GM19397 (cell line): ENCODE results near the gene LCE2D.
"Not testable (repeated sequence)": the region's sequence is repeated elsewhere in the genome, so short reads cannot be mapped to it uniquely, and the experiment has no call there.

Experiments
- ATAC-seq: cut with Tn5 transposase; IDR thresholded peaks from one replicate; pipeline ENCODE4 v1.9.1; 2021; ENCODE audit warnings: mild to moderate bottlenecking, moderate library complexity; ENCODE audit not compliant: unreplicated experiment

Gene LCE2D, protein sequence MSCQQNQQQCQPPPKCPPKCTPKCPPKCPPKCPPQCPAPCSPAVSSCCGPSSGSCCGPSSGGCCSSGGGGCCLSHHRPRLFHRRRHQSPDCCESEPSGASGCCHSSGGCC

DNA sequence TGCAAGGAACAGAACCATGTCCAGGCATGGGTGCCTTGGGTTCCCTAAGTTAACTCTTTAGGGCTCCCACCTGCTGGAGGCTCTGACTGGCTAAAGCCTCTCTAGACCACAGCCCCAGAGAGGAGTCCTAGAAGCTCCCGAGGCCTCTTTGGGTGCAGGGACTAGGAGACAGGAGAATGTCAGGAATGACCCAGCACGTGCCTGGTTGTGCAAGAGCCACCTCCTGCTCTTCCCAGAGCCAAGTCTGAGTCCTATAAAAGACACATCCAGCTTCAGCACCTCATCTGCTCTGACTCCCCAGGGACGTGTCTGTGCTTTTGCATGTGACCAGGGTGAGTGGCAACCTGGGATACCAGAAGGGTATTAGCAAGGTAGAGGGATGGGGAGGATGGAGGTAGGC lies at the start of gene LCE2D:
Gene LCE2D, plus strand, starts transcription at position 283 of the 400 bp plus-strand sequence. CDS start 726 bp downstream, outside the sequence.
- ATAC-seq = no peak

DNA sequence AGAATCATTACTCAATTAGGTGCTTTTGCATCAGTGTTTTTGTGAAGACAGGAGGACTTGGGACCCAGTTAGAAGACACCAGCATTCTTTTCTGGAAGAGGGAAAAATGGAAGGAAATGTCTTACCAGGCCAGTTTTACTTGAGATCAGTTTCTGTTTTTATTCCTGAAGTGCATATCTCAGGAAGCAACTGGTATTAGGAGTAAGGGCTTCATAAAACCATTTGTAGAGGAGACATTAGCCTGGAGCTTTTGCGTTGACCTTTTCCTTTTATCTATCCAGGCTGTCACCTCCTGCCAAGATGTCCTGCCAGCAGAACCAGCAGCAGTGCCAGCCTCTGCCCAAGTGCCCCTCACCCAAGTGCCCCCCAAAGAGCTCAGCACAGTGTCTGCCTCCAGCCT lies 49.7 kb upstream of the LCE2D start, which contains the start of gene LCE3B:
Gene LCE3B, plus strand, starts transcription at position 301 of the 400 bp plus-strand sequence. Its CDS starts 0 bp downstream, at position 301.
- ATAC-seq = no peak

DNA sequence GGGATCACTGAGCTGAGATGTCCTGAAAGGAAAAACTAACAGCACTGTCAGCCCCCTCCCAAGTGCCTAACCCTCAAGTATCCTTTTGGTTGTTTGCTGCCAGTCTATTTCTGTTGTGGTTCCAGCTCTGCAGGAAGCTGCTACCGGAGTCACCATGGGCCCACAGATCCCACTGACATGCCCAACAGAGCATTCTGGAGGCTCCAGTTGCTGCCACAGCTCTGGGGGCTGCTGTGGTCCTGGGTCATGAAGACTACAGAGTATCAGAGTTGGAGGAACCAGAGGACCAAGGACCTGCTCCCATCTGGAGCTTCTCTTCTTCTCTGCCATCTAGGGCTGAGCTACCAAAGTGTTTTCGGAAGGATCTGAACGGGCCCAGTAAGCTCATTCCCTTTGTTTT lies 41.2 kb upstream of the LCE2D start:
- ATAC-seq = no peak

DNA sequence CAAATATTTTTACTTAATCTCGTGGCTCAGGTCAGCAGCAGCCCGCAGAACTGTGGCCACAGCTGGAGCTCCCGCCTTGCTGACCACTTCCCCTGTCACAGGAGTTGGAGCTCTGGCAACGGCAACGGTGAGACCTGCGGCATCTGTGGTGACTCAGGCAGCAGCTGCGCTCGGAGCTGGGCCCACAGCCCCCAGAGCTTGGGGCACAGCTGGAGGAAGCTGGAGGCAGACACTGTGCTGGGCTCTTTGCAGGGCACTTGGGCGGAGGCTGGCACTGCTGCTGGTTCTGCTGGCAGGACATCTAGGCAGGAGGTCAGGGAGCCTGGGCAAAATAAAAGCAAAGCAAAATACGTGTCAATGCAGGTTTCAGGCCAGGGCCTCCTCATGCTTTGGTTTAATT lies 40.4 kb upstream of the LCE2D start, which contains the start of gene LCE3A:
Gene LCE3A, minus strand, starts transcription at position 301 of the 400 bp plus-strand sequence. Its CDS starts 0 bp downstream, at position 301.
- ATAC-seq = no peak

DNA sequence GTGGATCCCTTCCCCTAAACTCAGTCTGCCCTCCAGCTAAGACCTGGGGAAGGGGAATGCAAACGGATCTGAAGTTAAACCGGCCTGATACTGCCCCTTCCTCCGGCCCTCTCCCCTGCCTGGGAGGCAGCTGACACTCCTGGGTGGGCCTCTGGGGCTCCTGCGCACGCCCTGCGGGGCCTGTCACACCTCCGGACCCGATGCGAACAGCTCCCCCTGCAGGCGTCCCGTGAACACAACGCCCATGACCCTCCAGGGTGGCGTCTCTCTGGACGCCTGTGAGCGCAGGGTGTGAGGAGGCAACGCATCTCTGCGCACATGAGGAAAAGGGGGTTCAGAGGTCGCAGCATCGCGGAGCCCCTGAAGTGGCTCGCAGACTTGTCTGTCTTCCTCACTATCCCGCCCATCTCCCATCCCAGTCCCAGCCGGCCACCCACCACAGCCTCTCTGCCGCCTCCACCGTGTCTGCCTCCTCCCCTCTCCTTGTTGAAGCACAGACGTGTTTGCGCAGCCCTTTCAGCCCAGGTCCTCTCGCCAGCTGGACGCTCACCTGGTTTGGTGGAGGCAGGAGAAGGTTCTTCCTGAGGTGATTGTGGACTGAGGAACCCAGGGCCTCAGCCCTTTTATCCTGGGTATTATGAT lies 39.9 kb upstream of the LCE2D start:
- no peak for ATAC-seq

DNA sequence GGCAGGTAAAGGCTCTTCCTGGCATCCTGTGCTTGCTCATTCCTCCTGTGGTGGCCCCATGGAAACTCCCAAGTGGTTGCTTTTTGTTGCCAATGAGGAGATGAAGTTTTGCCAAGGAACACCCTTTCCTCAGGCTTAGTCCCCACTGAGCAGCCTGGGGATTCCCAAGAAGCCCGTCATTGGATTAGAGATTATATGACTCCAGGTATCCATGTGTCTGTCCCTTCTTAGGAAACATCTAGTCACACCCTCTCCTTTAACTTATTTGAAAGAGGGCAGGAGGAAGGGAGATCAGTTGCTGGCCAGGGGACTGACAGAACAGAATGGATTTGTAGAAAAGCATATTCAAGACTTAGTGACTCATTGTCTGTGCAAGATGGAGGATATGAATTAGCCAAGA lies 36.4 kb upstream of the LCE2D start:
- no peak for ATAC-seq

DNA sequence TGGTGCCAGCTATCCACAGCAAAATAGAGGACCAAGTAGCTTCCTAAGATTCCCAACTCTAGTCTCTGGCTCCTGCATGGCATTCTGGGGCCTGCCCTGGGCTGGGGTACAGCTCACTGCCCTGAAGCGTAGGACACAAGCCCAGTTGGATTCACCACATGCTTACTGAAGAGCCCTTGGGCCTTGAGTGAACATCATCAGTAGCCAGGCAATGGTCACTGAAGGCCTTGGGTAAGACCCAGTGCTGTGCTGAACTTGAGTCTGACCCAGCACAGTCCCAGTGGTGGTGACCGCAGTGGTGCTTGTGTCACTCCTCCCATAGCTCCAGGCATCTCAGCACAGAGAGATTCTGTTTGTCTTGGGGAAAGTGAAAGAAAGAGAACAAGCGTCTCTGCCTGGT lies 32.6 kb upstream of the LCE2D start:
- ATAC-seq = no peak

DNA sequence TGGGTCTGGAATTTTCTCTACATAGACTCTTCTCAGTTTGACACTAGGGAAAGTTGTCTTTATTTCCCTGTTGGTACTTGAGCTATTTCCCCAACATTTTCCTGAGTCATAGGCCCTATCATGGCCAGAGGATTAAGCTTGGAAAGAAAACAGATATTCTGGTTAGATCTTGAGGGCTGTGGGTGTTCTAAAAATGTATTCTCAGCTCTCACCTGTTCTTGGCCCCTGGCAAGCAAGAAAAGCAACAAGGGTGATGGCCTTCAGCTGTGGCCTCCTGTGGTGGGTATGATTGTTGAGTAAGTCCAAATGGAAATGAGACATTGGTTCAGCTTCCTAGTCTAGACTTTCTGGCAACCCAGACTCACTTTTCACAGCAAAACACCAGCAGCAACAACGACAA lies 22.8 kb upstream of the LCE2D start:
- no peak for ATAC-seq

DNA sequence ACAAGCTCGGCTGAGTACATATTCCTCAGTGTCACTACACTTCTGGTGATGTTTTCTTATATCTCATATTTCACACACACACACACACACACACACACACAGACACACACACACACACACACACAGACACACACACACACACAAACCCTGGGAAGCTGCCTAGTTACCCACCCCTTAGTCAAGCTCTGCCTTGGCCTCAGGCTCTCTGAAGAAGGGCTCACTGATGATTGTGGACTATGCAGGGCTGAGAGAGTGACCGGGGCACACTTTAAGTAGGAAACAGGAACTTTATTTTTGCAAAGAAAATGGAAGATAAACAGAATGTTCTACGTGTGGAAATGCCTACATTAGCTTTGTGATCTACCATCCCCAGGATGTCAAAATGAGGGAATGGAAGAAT lies 19.2 kb upstream of the LCE2D start:
- no peak for ATAC-seq

DNA sequence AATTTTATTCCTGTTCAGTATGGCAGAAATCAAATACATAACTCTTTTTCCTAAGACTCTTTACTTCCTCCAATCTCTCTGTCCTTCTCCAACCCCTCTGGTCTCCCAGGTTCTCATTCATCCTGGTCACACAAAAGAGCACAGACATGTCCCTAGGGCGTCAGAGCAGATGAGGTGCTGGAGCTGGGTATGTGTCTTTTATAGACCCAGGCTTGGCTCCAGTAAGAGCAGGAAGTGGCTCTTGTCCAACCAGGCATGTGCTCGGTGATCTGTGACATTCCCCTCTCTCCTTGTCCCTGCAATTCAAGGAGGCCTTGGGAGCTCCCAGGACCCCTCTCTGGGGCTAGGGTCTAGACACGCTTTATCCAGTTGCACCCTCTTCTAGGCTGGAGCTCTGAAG lies 18.0 kb upstream of the LCE2D start:
- no peak for ATAC-seq

DNA sequence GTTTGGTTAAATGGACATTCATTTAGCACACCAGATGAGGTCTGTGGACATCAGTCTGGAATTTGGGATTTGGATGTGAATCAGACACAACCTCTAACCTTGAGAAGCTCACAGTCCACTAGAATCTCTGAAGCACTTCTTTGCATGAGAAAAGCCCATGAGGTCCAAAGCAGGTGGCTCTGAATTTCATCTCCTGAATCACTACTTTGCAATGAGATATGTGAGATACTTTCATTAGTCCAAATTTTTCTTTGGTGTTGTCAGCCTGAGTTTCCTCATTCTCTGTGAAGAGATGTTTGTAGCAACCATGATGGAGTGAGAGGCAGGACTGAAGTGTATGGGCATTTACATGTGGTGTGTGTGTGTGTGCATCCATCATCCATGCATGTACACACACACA lies 16.5 kb upstream of the LCE2D start:
- no peak for ATAC-seq

DNA sequence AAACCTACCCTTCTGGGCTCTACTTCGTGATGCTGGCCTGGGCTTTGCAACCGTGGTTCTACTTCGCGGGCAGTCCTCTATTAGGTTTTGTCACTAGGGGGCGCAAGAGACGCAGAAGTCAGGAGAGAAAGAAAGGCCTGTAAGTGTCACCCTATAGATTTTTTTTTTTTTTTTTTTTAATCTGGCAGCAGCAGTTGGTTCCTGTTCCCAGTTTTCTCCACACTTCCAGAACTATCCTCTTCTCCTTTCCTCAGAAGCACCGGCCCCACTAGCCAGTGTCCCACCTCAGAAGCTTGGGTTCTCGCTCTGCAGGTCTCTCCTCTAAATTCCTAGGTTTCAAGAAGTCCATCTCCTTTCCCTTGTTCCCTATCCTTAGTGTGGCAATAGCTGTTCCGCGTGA lies 9.1 kb upstream of the LCE2D start:
- no peak for ATAC-seq

DNA sequence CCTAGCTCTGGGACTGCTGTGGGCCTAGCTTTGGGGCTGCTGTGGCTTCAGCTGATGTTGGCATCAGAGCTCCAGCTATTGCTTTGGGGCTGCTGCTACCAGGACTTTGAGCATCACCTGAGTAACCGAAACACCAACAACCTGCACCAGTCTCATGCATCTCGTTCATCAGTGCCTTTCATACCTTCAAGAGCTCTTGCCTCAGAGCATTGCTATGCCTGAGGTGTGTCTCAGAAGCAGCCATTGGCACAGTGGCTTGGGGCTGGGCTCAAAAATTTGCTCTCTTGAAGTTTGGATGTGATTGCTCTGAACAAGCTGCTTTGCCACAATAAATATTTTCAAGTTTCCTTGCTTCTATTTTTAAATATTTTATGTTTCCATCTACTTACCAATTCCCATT lies 6.7 kb upstream of the LCE2D start:
- no peak for ATAC-seq

DNA sequence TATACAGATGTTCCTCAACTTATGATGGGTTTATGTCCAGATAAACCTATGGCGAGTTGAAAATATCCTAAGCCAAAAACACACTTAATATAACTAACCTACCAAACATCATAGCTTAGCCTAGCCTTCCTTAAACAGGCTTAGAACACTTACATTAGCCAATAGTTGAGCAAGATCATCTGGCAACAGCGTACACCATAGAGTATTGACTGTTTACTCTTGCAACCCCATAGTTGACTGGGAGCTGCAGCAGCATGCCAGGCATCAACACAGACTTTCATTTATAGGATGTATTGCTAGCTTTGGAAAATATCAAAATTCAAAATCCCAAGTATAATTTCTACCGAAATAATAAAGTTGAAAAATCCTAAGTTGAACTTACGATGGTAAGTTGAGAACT lies 5.5 kb upstream of the LCE2D start:
- ATAC-seq = no peak

DNA sequence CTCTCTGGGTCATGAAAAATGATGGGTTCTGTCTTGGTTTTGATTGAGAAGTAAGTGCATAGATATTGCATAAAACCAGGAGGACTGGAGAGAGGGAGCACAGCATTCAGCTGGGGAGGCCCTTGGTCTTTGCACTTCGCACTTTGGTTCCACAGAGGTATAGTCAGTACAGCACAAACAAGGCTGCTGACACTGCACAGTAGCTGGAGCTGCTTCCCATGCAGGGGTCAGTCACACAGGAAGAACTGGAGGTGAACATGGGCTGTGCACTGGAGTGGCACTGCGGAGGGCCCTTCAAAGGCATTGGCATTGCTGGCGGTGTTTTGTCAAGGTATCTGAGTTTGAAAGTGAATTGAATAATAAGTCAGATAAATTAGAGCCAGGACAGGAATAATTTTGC lies 4.5 kb upstream of the LCE2D start:
- ATAC-seq = no peak

DNA sequence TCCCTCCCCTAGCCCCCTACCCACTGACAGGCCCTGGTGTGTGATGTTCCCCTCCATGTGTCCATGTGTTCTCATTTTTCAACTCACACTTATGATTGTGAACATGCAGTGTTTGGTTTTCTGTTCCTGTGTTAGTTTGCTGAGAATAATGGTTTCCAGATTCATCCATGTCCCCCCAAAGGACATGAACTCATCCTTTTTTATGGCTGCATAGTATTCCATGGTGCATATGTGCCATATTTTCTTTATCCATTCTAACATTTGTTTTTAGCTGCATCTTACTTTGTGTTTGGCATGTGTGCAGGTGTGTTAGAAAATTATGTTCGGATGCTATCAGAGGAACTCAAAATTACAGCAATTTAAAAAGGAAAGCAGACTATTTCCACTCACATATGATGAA lies 3.0 kb downstream of the LCE2D start:
- ATAC-seq = not testable (repeated sequence)

DNA sequence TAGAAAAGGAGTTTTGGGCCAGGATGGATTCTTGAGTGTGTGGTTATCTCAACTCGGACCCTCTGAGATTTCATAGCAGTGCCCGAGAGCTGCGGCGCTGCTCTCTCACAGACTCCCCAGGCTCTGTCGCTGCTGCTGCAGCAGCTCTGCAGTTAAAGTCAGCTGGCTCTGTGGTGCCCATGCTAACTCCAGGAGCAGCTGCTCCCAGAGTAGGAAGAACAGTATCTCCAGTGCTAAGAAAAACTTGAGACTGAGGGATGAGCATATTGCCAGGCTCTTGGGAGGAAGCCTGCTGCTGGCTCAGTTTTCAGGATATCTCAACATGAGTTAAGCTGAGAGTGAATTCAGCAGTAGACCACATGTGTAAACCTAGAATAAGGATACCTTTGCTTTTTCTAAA lies 4.5 kb downstream of the LCE2D start:
- no peak for ATAC-seq

DNA sequence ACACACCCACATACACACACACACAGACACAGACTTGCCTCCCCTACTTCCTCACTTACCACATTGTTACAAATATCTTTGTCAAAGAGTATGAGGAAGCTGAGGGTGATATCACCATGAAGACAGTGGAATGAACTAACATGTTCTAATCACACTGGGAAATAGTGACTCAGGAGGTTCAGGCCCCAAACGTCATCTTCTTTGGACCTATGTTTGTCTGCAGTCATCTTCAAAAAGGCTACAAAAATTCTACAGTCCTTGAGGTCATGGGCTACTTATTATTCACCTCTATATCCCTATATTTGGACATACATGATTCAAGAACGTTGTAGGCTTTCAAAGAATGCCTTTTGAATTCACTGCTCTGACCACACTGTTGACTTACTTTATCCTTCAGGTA lies 9.8 kb downstream of the LCE2D start:
- no peak for ATAC-seq

DNA sequence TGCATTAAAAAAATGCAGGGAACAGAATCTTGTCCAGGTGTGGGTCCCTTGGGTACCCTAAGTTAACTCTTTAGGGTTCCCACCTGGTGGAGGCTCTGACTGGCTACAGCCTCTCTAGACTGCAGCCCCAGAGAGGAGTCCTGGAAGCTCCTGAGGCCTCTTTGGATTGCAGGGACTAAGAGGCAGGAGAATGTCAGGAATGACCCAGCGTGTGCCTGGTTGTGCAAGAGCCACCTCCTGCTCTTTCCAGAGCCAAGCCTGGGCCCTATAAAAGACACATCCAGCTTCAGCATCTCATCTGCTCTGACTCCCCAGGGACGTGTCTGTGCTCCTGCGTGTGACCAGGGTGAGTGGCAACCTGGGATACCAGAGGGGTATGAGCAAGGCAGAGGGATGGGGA lies 11.8 kb downstream of the LCE2D start, which contains the start of gene LCE2C:
Gene LCE2C, plus strand, starts transcription at position 297 of the 400 bp plus-strand sequence. CDS start 737 bp downstream, outside the sequence.
- not testable (repeated sequence) for ATAC-seq

DNA sequence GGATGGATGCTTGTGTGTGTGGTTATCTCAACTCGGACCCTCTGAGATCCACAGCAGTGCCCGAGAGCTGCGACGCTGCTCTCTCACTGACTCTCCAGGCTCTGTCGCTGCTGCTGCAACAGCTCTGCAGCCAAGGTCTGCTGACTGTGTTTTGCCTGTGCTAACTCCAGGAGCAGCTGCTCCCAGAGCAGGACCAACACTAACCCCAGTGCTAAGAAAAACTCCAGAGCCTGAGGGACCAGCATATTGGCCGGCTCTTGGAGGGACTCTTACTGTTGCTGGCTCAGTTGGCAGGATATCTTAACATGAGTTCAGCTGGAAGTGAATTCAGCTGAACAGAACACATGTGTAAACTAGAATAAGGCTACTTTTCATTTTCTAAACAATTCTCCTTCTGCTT lies 16.3 kb downstream of the LCE2D start:
- no peak for ATAC-seq

DNA sequence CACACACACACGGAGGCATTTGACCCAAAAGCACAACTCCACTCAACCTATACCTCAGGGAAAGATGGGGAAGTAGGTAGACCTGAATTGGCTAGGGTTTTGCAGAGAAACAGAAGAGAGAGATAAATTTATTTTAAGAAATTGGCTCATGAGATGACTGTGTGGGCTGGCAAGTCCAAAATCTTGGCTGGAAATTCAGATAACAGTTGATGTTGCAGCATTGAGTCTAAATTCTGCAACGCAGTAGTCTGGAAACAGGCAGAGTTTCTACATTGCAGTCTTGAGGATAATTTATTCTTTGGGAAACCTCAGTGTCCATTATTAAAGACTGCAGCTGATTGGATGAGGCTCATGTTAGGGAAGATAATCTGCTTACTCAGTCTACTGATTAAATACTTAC lies 18.4 kb downstream of the LCE2D start:
- ATAC-seq = no peak

DNA sequence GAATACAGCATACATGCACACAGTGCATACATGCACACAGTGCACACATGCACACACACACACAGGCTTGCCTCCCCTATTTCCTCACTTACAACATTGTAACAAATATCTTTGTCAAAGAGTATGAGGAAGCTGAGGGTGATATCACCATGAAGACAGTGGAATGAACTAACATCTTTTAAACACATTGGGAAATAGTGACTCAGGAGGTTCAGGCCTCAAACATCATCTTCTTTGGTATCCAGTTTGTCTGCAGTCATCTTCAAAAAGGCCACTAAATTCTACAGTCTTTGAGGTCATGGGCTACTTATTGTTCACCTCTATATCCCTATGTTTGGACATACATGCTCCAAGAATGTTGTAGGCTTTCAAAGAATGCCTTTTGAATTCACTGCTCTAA lies 20.7 kb downstream of the LCE2D start:
- no peak for ATAC-seq

DNA sequence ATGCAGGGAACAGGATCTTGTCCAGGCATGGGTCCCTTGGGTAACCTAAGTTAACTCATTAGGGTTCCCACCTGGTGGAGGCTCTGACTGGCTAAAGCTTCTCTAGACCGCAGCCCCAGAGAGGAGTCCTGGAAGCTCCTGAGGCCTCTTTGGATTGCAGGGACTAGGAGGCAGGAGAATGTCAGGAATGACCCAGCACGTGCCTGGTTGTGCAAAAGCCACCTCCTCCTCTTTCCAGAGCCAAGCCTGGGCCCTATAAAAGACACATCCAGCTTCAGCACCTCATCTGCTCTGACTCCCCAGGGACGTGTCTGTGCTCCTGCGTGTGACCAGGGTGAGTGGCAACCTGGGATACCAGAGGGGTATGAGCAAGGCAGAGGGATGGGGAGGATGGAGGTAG lies 22.6 kb downstream of the LCE2D start, which contains the start of gene LCE2B:
Gene LCE2B, plus strand, starts transcription at position 301 of the 400 bp plus-strand sequence. CDS start 721 bp downstream, outside the sequence.
- not testable (repeated sequence) for ATAC-seq
